ENCODE measurements around the gene MX1. TPM values are rescaled to one million over a fixed set of nuclear protein-coding genes. Genes with fewer than 3 reads are reported as not detected.

Gene MX1
- total RNA-seq, 2 experiments from 2014 or later: 23.9 to 24.7 TPM

DNA sequence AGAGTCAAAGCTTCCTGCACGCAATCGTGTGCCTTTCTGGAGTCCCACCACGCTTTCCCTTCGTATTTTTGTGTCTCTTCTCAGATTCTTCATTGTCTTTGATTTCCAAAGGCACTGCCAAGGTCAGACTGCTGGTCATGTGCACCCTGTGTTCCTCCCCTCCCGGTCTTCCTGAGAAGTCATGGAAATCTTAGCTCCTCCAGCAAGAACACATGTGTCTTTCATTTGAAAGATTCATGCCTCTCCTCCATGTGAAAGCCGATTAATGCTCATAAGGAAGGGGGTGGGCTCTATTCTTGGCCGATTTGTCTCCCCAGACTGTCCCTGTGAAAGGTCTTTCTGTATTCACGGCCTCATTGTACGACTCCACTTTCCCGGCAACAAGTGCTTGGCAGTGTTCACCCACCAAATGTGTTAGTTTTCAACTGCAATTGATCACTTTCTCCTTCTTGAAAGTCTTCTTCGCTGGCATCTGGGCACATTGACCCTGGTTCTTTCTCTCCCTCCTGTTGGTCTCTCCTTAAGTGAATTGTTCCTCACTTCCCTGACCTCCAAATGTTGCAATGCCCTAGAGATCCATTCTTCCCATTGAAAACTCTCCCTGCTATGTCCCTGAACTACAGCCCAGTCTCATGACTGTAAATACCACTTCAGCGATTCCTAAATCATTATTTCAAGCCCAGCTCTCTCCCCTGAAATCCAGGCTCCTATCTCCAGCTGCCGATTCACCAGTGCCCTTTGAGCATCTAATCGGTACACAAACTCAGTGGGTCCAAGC lies 38.8 kb upstream of the MX1 start:
- H3K79me2 ChIP-seq (ENCODE audit: insufficient read depth, low read depth, low read length): no peaks in the 10 kb centered on the region
- intact Hi-C loops (cut with micrococcal nuclease; ENCODE audit: unreplicated experiment): no loop called here
- ChIA-PET CTCF (ENCODE audit: unreplicated experiment) (no interaction called here), POLR2A (no interaction called here)
- H3K9me3 ChIP-seq (ENCODE audit: low read length): no peaks in the 10 kb centered on the region
- TF ChIP-seq EZH2phosphoT487 (IDR thresholded peaks at IDR 0.05; ENCODE audit: borderline replicate concordance, low read depth, low read length): no peak
- TF ChIP-seq, protein P1, sequence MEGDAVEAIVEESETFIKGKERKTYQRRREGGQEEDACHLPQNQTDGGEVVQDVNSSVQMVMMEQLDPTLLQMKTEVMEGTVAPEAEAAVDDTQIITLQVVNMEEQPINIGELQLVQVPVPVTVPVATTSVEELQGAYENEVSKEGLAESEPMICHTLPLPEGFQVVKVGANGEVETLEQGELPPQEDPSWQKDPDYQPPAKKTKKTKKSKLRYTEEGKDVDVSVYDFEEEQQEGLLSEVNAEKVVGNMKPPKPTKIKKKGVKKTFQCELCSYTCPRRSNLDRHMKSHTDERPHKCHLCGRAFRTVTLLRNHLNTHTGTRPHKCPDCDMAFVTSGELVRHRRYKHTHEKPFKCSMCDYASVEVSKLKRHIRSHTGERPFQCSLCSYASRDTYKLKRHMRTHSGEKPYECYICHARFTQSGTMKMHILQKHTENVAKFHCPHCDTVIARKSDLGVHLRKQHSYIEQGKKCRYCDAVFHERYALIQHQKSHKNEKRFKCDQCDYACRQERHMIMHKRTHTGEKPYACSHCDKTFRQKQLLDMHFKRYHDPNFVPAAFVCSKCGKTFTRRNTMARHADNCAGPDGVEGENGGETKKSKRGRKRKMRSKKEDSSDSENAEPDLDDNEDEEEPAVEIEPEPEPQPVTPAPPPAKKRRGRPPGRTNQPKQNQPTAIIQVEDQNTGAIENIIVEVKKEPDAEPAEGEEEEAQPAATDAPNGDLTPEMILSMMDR (conservative IDR thresholded peaks at IDR 0.05; ENCODE audit: low read length): no peak
- H2AFZ ChIP-seq (ENCODE audit: low read length): no peak overlapping the region
- DNase-seq (ENCODE audit: low spot score): no peak
- no peaks in the 10 kb centered on the region for H3K36me3 ChIP-seq (ENCODE audit: insufficient read depth, low read length)
- no TSS peak for BruUV-seq (replicated peaks)
- no peaks in the 10 kb centered on the region for H3K9me2 ChIP-seq (ENCODE audit: insufficient read depth, low read length)
- H3K4me3 ChIP-seq (ENCODE audit: low read depth, low read length, poor library complexity, severe bottlenecking): no peak overlapping the region
- H3K4me1 ChIP-seq (ENCODE audit: insufficient read depth, low read length, poor library complexity, severe bottlenecking): no peaks in the 10 kb centered on the region
- H3K4me2 ChIP-seq (ENCODE audit: low read length): no peak overlapping the region
- H3K27ac ChIP-seq (ENCODE audit: low read depth, low read length, poor library complexity, severe bottlenecking): no peak overlapping the region
- H4K20me1 ChIP-seq (ENCODE audit: insufficient read depth, low read length): no peaks in the 10 kb centered on the region

DNA sequence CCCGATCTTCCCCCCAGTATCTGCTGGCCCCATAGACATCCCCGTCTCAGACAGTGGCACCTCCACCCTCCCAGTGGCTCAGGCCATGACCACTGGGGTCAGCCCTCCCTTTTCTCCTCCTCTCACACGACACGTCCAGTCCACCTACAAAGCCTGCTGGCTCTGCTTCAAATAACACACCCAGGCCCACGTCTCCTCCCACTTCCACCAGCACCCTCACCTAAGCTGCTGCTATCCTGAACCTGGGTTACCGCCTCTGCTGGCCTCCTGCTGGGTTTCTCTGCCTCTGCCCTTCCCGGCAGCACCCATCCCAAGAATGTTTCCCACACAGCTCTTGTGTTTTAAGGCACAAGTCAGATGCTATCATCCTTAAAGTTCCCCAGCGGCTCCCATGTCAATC lies 38.2 kb upstream of the MX1 start:
- no peak for DNase-seq (ENCODE audit: low spot score)
- no peaks in the 10 kb centered on the region for H4K20me1 ChIP-seq (ENCODE audit: insufficient read depth, low read length)
- H3K4me3 ChIP-seq (ENCODE audit: low read depth, low read length, poor library complexity, severe bottlenecking): no peak overlapping the region
- intact Hi-C loops (cut with micrococcal nuclease; ENCODE audit: unreplicated experiment): no loop called here
- H3K9me3 ChIP-seq (ENCODE audit: low read length): no peaks in the 10 kb centered on the region
- TF ChIP-seq EZH2phosphoT487 (IDR thresholded peaks at IDR 0.05; ENCODE audit: borderline replicate concordance, low read depth, low read length): no peak
- TF ChIP-seq, protein P1 (conservative IDR thresholded peaks at IDR 0.05; ENCODE audit: low read length): no peak
- H2AFZ ChIP-seq (ENCODE audit: low read length): no peak overlapping the region
- POLR2A ChIA-PET: no interaction called here
- no peak overlapping the region for H3K4me2 ChIP-seq (ENCODE audit: low read length)
- no peak overlapping the region for H3K27ac ChIP-seq (ENCODE audit: low read depth, low read length, poor library complexity, severe bottlenecking)
- H3K4me1 ChIP-seq (ENCODE audit: insufficient read depth, low read length, poor library complexity, severe bottlenecking): no peaks in the 10 kb centered on the region
- H3K36me3 ChIP-seq (ENCODE audit: insufficient read depth, low read length): no peaks in the 10 kb centered on the region
- CTCF ChIA-PET (ENCODE audit: unreplicated experiment): no interaction called here
- H3K79me2 ChIP-seq (ENCODE audit: insufficient read depth, low read depth, low read length): no peaks in the 10 kb centered on the region
- H3K9me2 ChIP-seq (ENCODE audit: insufficient read depth, low read length): no peaks in the 10 kb centered on the region
- no TSS peak for BruUV-seq (replicated peaks)

DNA sequence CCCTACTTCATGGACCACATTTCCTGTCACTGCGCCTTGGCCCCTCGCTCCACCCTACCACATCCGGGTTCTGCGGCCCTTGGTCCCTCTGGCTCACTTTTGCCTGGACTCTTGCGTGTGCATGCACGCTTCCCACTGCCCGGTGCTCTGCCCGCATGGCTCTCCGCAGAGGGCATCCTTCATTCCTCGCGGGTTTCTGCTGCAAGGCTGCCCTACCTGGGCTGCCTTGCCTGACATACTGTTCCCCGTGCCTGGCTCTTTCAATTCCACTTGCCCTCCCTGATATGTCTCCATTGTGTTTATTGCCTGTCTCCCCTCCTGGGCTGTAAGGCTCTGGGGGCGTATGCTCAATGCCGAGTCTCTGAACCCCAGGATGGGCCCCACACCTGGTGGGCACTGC lies 37.8 kb upstream of the MX1 start:
- Histone ChIP-seq H3K36me3 (ENCODE audit: insufficient read depth, low read length) (no peaks in the 10 kb centered on the region), H3K4me1 (ENCODE audit: insufficient read depth, low read length, poor library complexity, severe bottlenecking) (no peaks in the 10 kb centered on the region), H3K79me2 (ENCODE audit: insufficient read depth, low read depth, low read length) (no peaks in the 10 kb centered on the region), H3K9me3 (ENCODE audit: low read length) (no peaks in the 10 kb centered on the region), H2AFZ (ENCODE audit: low read length) (no peak overlapping the region), H3K4me3 (ENCODE audit: low read depth, low read length, poor library complexity, severe bottlenecking) (no peak overlapping the region), H4K20me1 (ENCODE audit: insufficient read depth, low read length) (no peaks in the 10 kb centered on the region), H3K4me2 (ENCODE audit: low read length) (no peak overlapping the region), H3K9me2 (ENCODE audit: insufficient read depth, low read length) (no peaks in the 10 kb centered on the region), H3K27ac (ENCODE audit: low read depth, low read length, poor library complexity, severe bottlenecking) (no peak overlapping the region)
- POLR2A ChIA-PET: no interaction called here
- TF ChIP-seq, protein P1 (conservative IDR thresholded peaks at IDR 0.05; ENCODE audit: low read length): no peak
- no peak for TF ChIP-seq EZH2phosphoT487 (IDR thresholded peaks at IDR 0.05; ENCODE audit: borderline replicate concordance, low read depth, low read length)
- DNase-seq (ENCODE audit: low spot score): no peak
- CTCF ChIA-PET (ENCODE audit: unreplicated experiment): no interaction called here
- no TSS peak for BruUV-seq (replicated peaks)
- intact Hi-C loops (cut with micrococcal nuclease; ENCODE audit: unreplicated experiment): no loop called here

Data from OCI-LY7 (cell line).